Stimulated activated CD8-positive, alpha-beta memory T cell treated with anti-CD3 and anti-CD28 coated beads, Interleukin-7, amount 100 ng/mL, for 4 hours (primary cell): ENCODE data around the gene KCTD19.

Experiments
- DNase-seq, 2 donors: peaks; one replicate each; pipeline ENCODE4 v3.0.0-alpha.2; 2020; ENCODE audit warnings: low read depth in 2 of 2

KCTD19 gene

GRCh38 chr16:67317853-67318252 lies 8.7 kb downstream of the KCTD19 start:
- DNase-seq = no peak

DNA sequence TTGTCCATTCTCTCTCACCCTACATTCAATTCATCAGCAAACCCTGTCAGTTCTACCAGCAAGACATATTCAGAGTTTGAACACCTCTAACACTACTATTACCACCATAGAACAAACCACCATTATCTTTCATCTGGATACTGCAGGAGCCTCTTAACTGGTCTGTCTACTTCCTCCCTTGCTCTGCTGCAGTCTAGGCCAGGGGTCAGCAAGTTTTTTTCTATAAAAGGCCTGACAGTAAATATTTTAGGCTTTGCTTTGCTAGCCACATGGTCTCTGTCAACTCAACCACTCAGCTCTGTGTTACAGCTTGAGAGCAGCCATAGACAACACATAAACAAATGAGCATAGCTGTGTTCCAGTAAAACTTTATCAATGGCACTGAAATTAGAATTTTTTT lies 13.8 kb downstream of the KCTD19 start:
- DNase-seq = no peak

- DNase-seq = peak; percentile 49 to 62
Observed at GRCh38 chr16:67311607-67312488, 14.7 kb downstream of the KCTD19 start.

DNA sequence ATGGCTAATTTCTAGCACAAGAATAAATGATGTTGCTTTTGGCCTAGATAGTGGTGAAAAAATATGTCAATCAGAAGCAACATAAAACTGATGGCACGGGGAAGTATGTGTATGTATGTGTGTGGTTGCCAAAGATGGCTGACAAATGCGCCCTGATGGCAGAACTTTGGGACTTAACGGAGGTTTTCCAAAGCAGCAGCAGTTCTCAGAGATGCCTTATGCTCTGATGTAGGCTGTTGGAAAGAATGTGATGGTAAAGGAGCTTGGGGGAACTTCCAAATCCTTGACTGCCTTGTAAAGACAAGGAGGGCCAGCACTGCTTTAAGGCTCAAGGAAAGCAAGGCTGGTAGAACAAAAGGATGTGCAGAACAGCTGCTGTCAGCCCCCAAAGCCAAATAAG lies 16.0 kb downstream of the KCTD19 start:
- DNase-seq = no peak

- no peak for DNase-seq
Observed at GRCh38 chr16:67305216-67306071, 21.1 kb downstream of the KCTD19 start.

GRCh38 chr16:67304020-67304419 lies 22.5 kb downstream of the KCTD19 start:
- DNase-seq = no peak

- DNase-seq = no peak
Observed at GRCh38 chr16:67302970-67303369, 23.6 kb downstream of the KCTD19 start.

DNA sequence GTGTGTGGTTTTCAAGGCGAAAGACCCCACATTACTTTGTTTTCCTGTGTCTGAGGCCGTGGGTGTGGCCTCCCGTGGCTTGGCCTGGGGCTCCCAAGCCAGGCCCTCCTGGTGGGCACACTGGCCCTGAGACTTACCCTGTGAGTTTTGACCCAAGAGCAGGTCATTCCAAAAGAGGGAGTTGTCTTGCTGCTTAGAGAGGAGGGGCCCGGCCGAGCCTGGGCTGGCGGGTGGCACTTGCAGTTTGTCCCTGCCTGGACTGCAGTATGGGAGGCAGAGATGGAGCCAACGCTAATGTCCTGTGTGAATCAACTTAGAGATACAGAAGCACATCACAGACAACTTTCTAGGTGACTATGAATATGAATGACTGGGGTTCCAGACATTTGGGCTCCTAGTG lies 24.5 kb downstream of the KCTD19 start:
- DNase-seq = no peak

- DNase-seq = no peak
Observed at GRCh38 chr16:67301080-67301782, 25.3 kb downstream of the KCTD19 start.

DNA sequence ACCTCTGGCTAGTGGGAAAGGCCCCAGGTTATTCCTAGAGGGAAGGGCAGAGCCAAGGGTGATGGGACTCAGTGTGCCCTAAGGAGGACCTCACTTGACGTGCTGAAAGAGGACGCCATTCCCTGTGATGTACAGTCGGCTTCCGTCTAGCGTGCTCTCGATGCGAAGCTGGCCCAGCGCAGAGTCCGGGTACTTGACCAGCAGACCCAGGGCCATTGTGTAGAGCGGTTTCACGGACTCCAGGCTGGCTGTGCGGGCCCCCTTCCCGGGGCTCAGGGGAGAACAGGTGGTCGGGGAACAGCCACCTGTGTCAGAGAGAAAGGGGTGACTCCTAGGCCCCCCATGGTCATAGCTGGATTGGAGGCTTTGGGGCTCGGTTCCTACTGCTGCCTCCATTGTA lies 27.3 kb downstream of the KCTD19 start:
- DNase-seq = no peak

DNA sequence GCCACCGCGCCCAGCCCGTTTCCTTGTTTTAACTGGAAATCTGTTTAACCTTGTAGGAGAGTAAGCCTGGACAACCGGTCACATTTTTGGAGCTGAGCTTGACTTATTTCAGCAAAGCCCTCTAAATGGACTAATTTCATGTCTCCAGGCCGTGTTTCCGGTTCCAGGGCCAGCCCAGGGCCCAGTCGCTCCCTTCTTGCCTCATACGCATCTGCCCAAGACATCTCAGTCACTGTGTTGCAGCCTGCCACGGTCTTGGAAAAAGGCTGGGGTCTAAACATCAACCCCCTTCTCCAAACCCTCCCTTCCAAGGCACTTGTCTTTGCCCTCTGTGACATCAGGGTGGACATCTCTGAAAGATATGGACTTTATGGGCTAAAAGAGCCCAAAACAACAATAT lies 28.3 kb downstream of the KCTD19 start:
- DNase-seq = no peak

DNA sequence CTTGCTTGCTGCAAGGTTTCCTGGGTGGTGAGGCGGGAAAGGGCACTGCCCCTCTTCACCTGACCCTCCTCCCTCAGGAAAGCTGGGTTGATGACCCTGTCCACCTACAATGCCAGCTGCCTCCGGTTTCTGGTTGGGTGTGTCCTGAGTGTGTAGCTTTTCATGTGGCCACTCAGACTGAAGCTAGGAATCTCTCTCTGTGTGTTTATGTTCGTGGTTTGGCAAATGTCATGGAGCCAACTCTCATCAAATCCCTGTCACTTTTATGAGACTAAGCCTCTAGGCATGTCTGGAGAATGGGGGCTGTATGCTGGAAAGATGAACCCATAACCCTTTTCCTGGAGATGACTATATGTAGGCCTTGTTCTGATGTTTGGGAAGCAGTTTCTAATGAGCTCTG lies 30.1 kb downstream of the KCTD19 start:
- DNase-seq = no peak

DNA sequence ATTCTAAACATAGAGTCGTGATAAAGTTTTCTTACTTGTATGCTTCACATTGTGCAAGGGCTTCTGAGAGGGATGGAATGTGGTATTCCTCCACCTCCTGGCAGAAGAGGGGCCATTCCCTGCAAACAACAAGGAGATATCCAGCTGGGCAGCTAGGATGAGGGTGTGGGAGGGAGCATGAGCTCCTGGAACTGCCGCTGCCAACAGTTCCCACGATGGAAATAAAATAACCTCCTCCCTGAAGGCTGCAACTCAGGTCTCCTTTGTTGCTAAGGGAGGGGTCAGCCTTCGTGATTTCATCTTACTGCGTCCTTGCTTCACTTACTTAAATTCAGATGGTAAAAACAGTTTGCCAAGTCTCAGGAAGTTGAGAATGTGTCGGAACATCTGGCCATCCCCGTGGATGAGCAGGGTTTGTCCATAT lies 31.6 kb downstream of the KCTD19 start:
- DNase-seq = no peak

- DNase-seq = no peak
Observed at GRCh38 chr16:67294171-67294757, 32.3 kb downstream of the KCTD19 start.

- DNase-seq = no peak
Observed at GRCh38 chr16:67291461-67291860, 35.1 kb downstream of the KCTD19 start.

DNA sequence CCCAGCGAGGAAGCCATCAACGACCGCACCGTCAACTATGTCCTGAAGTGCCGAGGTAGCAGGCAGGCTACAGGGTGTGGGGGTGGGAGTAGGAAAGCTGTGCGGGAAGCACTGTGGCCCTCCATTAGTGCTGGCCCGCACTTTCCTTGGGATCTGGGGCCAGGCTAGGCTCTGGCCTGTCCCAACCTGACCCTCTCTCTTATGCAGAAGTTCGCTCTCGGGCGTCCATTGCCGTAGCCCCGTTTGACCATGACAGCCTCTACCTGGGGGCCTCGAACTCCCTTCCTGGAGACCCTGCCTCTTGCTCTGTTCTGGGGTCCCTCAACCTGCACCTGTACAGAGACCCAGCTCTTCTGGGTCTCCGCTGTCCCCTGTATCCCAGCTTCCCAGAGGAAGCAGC lies 38.6 kb downstream of the KCTD19 start:
- no peak for DNase-seq

DNA sequence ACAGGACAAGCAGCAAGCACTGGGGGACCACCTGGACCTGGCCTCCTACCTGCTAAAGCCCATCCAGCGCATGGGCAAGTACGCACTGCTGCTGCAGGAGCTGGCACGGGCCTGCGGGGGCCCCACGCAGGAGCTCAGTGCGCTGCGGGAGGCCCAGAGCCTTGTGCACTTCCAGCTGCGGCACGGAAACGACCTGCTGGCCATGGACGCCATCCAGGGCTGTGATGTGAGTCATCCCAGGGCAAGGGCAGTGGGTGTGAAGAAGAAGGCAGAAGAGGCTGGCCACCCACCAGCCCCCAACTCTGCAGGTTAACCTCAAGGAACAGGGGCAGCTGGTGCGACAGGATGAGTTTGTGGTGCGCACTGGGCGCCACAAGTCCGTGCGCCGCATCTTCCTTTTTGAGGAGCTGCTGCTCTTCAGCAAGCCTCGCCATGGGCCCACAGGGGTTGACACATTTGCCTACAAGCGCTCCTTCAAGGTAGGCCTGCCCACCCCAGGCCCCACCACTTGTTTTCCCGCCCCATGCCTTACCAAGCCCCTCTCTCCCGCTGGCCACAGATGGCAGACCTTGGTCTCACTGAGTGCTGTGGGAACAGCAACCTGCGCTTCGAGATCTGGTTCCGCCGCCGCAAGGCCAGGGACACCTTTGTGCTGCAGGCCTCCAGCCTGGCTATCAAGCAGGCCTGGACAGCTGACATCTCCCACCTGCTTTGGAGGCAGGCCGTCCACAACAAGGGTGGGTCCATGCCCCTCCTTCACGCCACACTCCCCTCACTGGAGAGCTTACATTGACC lies 39.9 kb downstream of the KCTD19 start:
- no peak for DNase-seq

GRCh38 chr16:67284699-67285646 lies 41.6 kb downstream of the KCTD19 start:
- no peak for DNase-seq

DNA sequence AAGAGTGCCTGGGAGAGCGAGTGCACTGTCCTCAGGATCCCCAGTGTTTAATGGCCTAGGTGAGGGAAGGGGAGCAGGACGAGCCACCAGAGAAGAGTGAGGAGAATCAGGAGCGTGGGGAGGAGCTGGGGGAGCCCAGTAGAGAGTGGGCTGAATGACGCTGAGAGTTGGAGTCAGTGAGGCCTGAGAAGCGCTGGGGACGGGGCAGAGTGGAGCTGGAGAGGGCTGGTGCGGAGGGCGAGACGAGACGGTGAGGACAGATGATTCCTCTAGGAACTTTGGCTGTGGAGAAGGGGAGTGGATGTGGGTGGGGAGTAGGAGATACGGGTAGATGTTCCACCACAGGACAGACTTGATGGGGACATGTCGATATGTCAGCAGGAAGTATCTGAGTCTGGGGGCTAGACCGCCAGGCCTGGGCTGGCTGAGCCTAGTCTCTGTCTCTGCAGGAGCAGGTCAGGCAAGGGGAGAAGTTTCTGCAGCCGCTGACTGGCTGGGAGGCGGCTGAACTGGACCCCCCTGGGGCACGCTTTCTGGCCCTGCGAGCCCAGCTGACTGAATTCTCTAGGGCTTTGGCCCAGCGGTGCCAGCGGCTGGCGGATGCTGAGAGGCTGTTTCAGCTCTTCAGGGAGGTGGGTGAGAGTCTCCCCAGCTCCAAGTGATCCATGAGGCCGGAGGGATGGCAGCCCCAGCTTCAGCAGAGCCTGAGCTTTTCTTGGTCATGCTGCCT lies 42.5 kb downstream of the KCTD19 start:
- no peak for DNase-seq
